GM23338 (cell line): ENCODE results near the gene PLAAT5. TPM values are rescaled to one million over a fixed set of nuclear protein-coding genes. Genes with fewer than 3 reads are reported as not detected.

ENCODE experiments used
- ATAC-seq: fragments of 200-7000 bp; cut with Tn5 transposase; 3 replicates; pipeline ENCODE4 v1.9.1; 2020
- DNase-seq: peaks from one replicate; pipeline ENCODE4 v3.0.0-alpha.2; 2015; ENCODE audit warnings: low spot score
- H2AFZ ChIP-seq: fragments of 200-600 bp; sonication (generic); 2 replicates; pipeline ENCODE4 v1.8.0; 2016; ENCODE audit warnings: antibody characterized with exemption, mild to moderate bottlenecking, moderate library complexity
- H3F3A ChIP-seq: fragments of 200-600 bp; sonication (generic); replicated peaks from 2 replicates; pipeline ENCODE4 v1.8.0; 2017; ENCODE audit warnings: antibody characterized with exemption, mixed run types, low read depth
- H3K27ac ChIP-seq: fragments of 200-600 bp; sonication (generic); 2 replicates; pipeline ENCODE4 v1.6.1; 2016; ENCODE audit warnings: low read depth
- H3K27me3 ChIP-seq: fragments of 200-600 bp; sonication (generic); 2 replicates; pipeline ENCODE4 v1.8.0; 2016; ENCODE audit warnings: mild to moderate bottlenecking, mixed run types, moderate library complexity; ENCODE audit not compliant: insufficient read depth
- H3K36me3 ChIP-seq: fragments of 200-600 bp; sonication (generic); 2 replicates; pipeline ENCODE4 v1.8.0; 2016; ENCODE audit warnings: mild to moderate bottlenecking; ENCODE audit not compliant: insufficient read depth
- H3K4me1 ChIP-seq: fragments of 200-600 bp; sonication (generic); 2 replicates; pipeline ENCODE4 v1.8.0; 2016; ENCODE audit warnings: mild to moderate bottlenecking, moderate library complexity; ENCODE audit not compliant: insufficient read depth
- H3K4me2 ChIP-seq: fragments of 200-600 bp; sonication (generic); 2 replicates; pipeline ENCODE4 v1.7.1; 2017; ENCODE audit warnings: mixed run types
- H3K4me3 ChIP-seq: fragments of 200-600 bp; sonication (generic); 2 replicates; pipeline ENCODE4 v1.6.1; 2016; ENCODE audit warnings: mixed run types
- H3K79me2 ChIP-seq: fragments of 200-600 bp; sonication (generic); replicated peaks from 2 replicates; pipeline ENCODE4 v1.8.0; 2017; ENCODE audit warnings: mild to moderate bottlenecking; ENCODE audit not compliant: insufficient read depth
- H3K9me2 ChIP-seq: fragments of 200-600 bp; sonication (generic); 2 replicates; pipeline ENCODE4 v1.8.0; 2017; ENCODE audit not compliant: insufficient read depth
- H4K20me1 ChIP-seq: fragments of 200-600 bp; sonication (generic); replicated peaks from 2 replicates; pipeline ENCODE4 v1.8.0; 2017; ENCODE audit warnings: mild to moderate bottlenecking; ENCODE audit not compliant: insufficient read depth
- H3K27ac Mint-ChIP-seq: 2 replicates; pipeline ENCODE4 v1.8.0; 2020; ENCODE audit warnings: inconsistent platforms, mild to moderate bottlenecking, moderate library complexity, mixed read lengths
- H3K27me3 Mint-ChIP-seq: 3 replicates; pipeline ENCODE4 v1.8.0; 2022; ENCODE audit warnings: low read depth, mild to moderate bottlenecking, moderate library complexity, mixed read lengths, inconsistent platforms; ENCODE audit not compliant: insufficient read depth, poor library complexity
- H3K36me3 Mint-ChIP-seq: 3 replicates; pipeline ENCODE4 v1.8.0; 2021; ENCODE audit warnings: low read depth, mild to moderate bottlenecking, inconsistent platforms, moderate library complexity, mixed read lengths
- H3K4me1 Mint-ChIP-seq: 3 replicates; pipeline ENCODE4 v1.8.0; 2020; ENCODE audit warnings: mild to moderate bottlenecking, inconsistent platforms, mixed read lengths
- H3K4me3 Mint-ChIP-seq: 3 replicates; pipeline ENCODE4 v1.8.0; 2021; ENCODE audit warnings: moderate library complexity, mild to moderate bottlenecking, inconsistent platforms, mixed read lengths
- H3K9me3 Mint-ChIP-seq: 3 replicates; pipeline ENCODE4 v1.8.0; 2020; ENCODE audit warnings: moderate library complexity, mild to moderate bottlenecking, inconsistent platforms, mixed read lengths
- CREB1 ChIP-seq: fragments of 250-450 bp; sonication (Bioruptor Pico); IDR thresholded peaks from 2 replicates; pipeline ENCODE4 v1.5.0; 2020; ENCODE audit warnings: low read depth, mild to moderate bottlenecking, moderate library complexity
- ETS1 ChIP-seq: IDR thresholded peaks from 2 replicates; pipeline ENCODE4 v1.6.1; 2016; ENCODE audit warnings: antibody characterized with exemption
- EZH2 ChIP-seq: fragments of 200-600 bp; sonication (generic); IDR thresholded peaks from one replicate; pipeline ENCODE4 v1.8.0; 2017; ENCODE audit warnings: antibody characterized with exemption, mild to moderate bottlenecking, low read depth; ENCODE audit not compliant: unreplicated experiment
- EZH2phosphoT487 ChIP-seq: fragments of 200-600 bp; sonication (generic); IDR thresholded peaks from one replicate; pipeline ENCODE4 v1.8.1; 2018; ENCODE audit warnings: antibody characterized with exemption; ENCODE audit not compliant: unreplicated experiment
- JUNB ChIP-seq: IDR thresholded peaks from one replicate; pipeline ENCODE4 v1.6.1; 2016; ENCODE audit warnings: antibody characterized with exemption; ENCODE audit not compliant: unreplicated experiment
- NANOG ChIP-seq: IDR thresholded peaks from 2 replicates; pipeline ENCODE4 v1.6.1; 2016; ENCODE audit warnings: antibody characterized with exemption, borderline replicate concordance
- POLR2AphosphoS5 ChIP-seq: IDR thresholded peaks from 2 replicates; pipeline ENCODE4 v1.6.1; 2016; ENCODE audit warnings: antibody characterized with exemption, low read depth
- STAT1 ChIP-seq: IDR thresholded peaks from one replicate; pipeline ENCODE4 v1.6.1; 2016; ENCODE audit warnings: antibody characterized with exemption; ENCODE audit not compliant: unreplicated experiment
- ZNF114 ChIP-seq: fragments of 250-450 bp; sonication (Bioruptor Pico); IDR thresholded peaks from 2 replicates; pipeline ENCODE4 v1.5.0; 2020; ENCODE audit warnings: mild to moderate bottlenecking, moderate library complexity
- ZNF331 ChIP-seq: fragments of 250-450 bp; sonication (Bioruptor Pico); IDR thresholded peaks from 2 replicates; pipeline ENCODE4 v1.5.0; 2020; ENCODE audit warnings: low read depth, mild to moderate bottlenecking, moderate library complexity
- ZNF462 ChIP-seq: fragments of 250-450 bp; sonication (Bioruptor Pico); IDR thresholded peaks from 2 replicates; pipeline ENCODE4 v1.5.0; 2020; ENCODE audit warnings: mild to moderate bottlenecking, moderate library complexity
- polyA plus RNA-seq: library from polyadenylated mRNA; unstranded; fragments of >200 nt; fragmentation: Nextera tagmentation; extraction: Ambion mirVana; gene quantifications from 2 replicates; pipeline ENCODE4 v1.2.1, GENCODE V29; 2016
- total RNA-seq: library from RNA; depleted of rRNA; stranded (reverse); fragments of >200 nt; shearing (Covaris generic); gene quantifications from 2 replicates; pipeline ENCODE4 v1.2.3, GENCODE V29; 2014
- TF ChIP-seq, protein P1 (sequence below): IDR thresholded peaks from one replicate; pipeline ENCODE4 v1.6.1; 2018; ENCODE audit warnings: antibody characterized with exemption; ENCODE audit not compliant: unreplicated experiment
- TF ChIP-seq, protein P2 (sequence below), 2 experiments: fragments of 200-600 bp in 1 of 2; sonication (generic) in 1 of 2; conservative IDR thresholded peaks; 2 replicates each; pipeline versions ENCODE4 v1.5.1 to v1.6.1; 2016 to 2017; ENCODE audit warnings: antibody characterized with exemption in 2 of 2, low read depth in 2 of 2, mild to moderate bottlenecking in 2 of 2, moderate library complexity in 1 of 2

PLAAT5 gene
- total and polyA plus RNA-seq, 2 experiments from 2014 or later = 7.7 to 11.6 TPM

- Histone ChIP-seq H3F3A (no peaks in the 10 kb centered on the region; the same call in 1 of the 2 replicates), H2AFZ (no peak overlapping the region), H3K9me2 (peaks cover 9% of the 10 kb centered on the region; the same call in 1 of the 2 replicates), H3K4me2 (no peak overlapping the region), H4K20me1 (no peaks in the 10 kb centered on the region), H3K27ac (no peak overlapping the region), H3K4me3 (no peak overlapping the region), H3K79me2 (no peaks in the 10 kb centered on the region), H3K27me3 (no peaks in the 10 kb centered on the region), H3K36me3 (no peaks in the 10 kb centered on the region), H3K4me1 (peaks cover 20% of the 10 kb centered on the region)
- no peak for DNase-seq
- no peak for ATAC-seq
- Mint-ChIP-seq H3K4me1 (peaks cover 37% of the 10 kb centered on the region), H3K9me3 (peaks cover 2% of the 10 kb centered on the region; the same call in 1 of the 3 replicates), H3K27me3 (peaks cover 11% of the 10 kb centered on the region), H3K27ac (no peak overlapping the region), H3K4me3 (no peak overlapping the region), H3K36me3 (0 out of 3 replicates have a peak, but pooled peaks cover 2% of the 10 kb centered on the region)
- TF ChIP-seq POLR2AphosphoS5 = no peak
- TF ChIP-seq, protein P1, sequence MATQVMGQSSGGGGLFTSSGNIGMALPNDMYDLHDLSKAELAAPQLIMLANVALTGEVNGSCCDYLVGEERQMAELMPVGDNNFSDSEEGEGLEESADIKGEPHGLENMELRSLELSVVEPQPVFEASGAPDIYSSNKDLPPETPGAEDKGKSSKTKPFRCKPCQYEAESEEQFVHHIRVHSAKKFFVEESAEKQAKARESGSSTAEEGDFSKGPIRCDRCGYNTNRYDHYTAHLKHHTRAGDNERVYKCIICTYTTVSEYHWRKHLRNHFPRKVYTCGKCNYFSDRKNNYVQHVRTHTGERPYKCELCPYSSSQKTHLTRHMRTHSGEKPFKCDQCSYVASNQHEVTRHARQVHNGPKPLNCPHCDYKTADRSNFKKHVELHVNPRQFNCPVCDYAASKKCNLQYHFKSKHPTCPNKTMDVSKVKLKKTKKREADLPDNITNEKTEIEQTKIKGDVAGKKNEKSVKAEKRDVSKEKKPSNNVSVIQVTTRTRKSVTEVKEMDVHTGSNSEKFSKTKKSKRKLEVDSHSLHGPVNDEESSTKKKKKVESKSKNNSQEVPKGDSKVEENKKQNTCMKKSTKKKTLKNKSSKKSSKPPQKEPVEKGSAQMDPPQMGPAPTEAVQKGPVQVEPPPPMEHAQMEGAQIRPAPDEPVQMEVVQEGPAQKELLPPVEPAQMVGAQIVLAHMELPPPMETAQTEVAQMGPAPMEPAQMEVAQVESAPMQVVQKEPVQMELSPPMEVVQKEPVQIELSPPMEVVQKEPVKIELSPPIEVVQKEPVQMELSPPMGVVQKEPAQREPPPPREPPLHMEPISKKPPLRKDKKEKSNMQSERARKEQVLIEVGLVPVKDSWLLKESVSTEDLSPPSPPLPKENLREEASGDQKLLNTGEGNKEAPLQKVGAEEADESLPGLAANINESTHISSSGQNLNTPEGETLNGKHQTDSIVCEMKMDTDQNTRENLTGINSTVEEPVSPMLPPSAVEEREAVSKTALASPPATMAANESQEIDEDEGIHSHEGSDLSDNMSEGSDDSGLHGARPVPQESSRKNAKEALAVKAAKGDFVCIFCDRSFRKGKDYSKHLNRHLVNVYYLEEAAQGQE = no peak
- no peak for TF ChIP-seq ZNF114 (CRISPR knock-in tag)
- no peak for TF ChIP-seq ZNF331 (CRISPR knock-in tag)
- TF ChIP-seq ZNF462 = no peak
- TF ChIP-seq CREB1 (CRISPR knock-in tag) = no peak
- TF ChIP-seq, protein P2, sequence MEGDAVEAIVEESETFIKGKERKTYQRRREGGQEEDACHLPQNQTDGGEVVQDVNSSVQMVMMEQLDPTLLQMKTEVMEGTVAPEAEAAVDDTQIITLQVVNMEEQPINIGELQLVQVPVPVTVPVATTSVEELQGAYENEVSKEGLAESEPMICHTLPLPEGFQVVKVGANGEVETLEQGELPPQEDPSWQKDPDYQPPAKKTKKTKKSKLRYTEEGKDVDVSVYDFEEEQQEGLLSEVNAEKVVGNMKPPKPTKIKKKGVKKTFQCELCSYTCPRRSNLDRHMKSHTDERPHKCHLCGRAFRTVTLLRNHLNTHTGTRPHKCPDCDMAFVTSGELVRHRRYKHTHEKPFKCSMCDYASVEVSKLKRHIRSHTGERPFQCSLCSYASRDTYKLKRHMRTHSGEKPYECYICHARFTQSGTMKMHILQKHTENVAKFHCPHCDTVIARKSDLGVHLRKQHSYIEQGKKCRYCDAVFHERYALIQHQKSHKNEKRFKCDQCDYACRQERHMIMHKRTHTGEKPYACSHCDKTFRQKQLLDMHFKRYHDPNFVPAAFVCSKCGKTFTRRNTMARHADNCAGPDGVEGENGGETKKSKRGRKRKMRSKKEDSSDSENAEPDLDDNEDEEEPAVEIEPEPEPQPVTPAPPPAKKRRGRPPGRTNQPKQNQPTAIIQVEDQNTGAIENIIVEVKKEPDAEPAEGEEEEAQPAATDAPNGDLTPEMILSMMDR (conservative IDR thresholded peaks at IDR 0.05; ENCODE audit: low read depth in 2 of 2) = no peak
- no peak for TF ChIP-seq EZH2
- no peak for TF ChIP-seq EZH2phosphoT487
- no peak for TF ChIP-seq STAT1
- TF ChIP-seq NANOG = no peak
- TF ChIP-seq ETS1 = no peak
- no peak for TF ChIP-seq JUNB
These were observed 17.8 kb upstream of the PLAAT5 start for GRCh38 chr11:63508745-63509144.
